OCI-LY1 (cell line): ENCODE results near the gene VEPH1.

Experiments used
- H2AFZ ChIP-seq: fragments of 200-600 bp; sonication (generic), shearing (Covaris generic); 2 replicates; pipeline ENCODE4 v1.6.0; 2014; ENCODE audit warnings: antibody characterized with exemption, mild to moderate bottlenecking, low read length
- H3F3A ChIP-seq: fragments of 200-600 bp; sonication (generic), shearing (Covaris generic); 2 replicates; pipeline ENCODE4 v1.6.0; 2014; ENCODE audit warnings: mild to moderate bottlenecking, antibody characterized with exemption, low read length, moderate library complexity; ENCODE audit not compliant: insufficient read depth
- H3K27ac ChIP-seq: fragments of 200-600 bp; sonication (generic); 2 replicates; pipeline ENCODE4 v1.5.1; 2014; ENCODE audit warnings: low read length, mixed run types, mild to moderate bottlenecking, low read depth; ENCODE audit not compliant: poor library complexity, severe bottlenecking
- H3K27me3 ChIP-seq: fragments of 200-600 bp; sonication (generic); 2 replicates; pipeline ENCODE4 v1.6.0; 2014; ENCODE audit warnings: antibody characterized with exemption, mild to moderate bottlenecking, low read length, moderate library complexity; ENCODE audit not compliant: insufficient read depth
- H3K36me3 ChIP-seq: fragments of 200-600 bp; sonication (generic); 2 replicates; pipeline ENCODE4 v1.6.1; 2014; ENCODE audit warnings: mild to moderate bottlenecking, antibody characterized with exemption, low read length, moderate library complexity, mixed read lengths; ENCODE audit not compliant: insufficient read depth
- H3K4me1 ChIP-seq: fragments of 200-600 bp; sonication (generic); 2 replicates; pipeline ENCODE4 v1.5.1; 2014; ENCODE audit warnings: mild to moderate bottlenecking, low read length, moderate library complexity; ENCODE audit not compliant: insufficient read depth, severe bottlenecking
- H3K4me2 ChIP-seq: fragments of 200-600 bp; sonication (generic), shearing (Covaris generic); 2 replicates; pipeline ENCODE4 v1.6.1; 2014; ENCODE audit warnings: low read length
- H3K4me3 ChIP-seq: fragments of 200-600 bp; sonication (generic); 2 replicates; pipeline ENCODE4 v1.5.1; 2014; ENCODE audit warnings: low read length, low read depth, mild to moderate bottlenecking, mixed read lengths; ENCODE audit not compliant: poor library complexity, severe bottlenecking
- H3K79me2 ChIP-seq: fragments of 200-600 bp; shearing (Covaris generic); 2 replicates; pipeline ENCODE4 v1.6.1; 2016; ENCODE audit warnings: mixed run types, low read length, mixed read lengths; ENCODE audit not compliant: insufficient read depth
- H3K9ac ChIP-seq: fragments of 200-600 bp; sonication (generic), shearing (Covaris generic); 2 replicates; pipeline ENCODE4 v1.6.1; 2014; ENCODE audit warnings: mild to moderate bottlenecking, low read length, mixed read lengths
- H3K9me2 ChIP-seq: fragments of 200-600 bp; sonication (generic), shearing (Covaris generic); 2 replicates; pipeline ENCODE4 v1.6.1; 2014; ENCODE audit warnings: low read depth, mild to moderate bottlenecking, low read length, mixed read lengths
- H3K9me3 ChIP-seq: fragments of 200-600 bp; shearing (Covaris generic); 2 replicates; pipeline ENCODE4 v1.6.1; 2014; ENCODE audit warnings: low read length, mixed read lengths
- H4K20me1 ChIP-seq: fragments of 200-600 bp; sonication (generic), shearing (Covaris generic); 2 replicates; pipeline ENCODE4 v1.6.0; 2016; ENCODE audit warnings: mild to moderate bottlenecking, low read length; ENCODE audit not compliant: insufficient read depth
- EZH2 ChIP-seq: fragments of 200-600 bp; sonication (generic), shearing (Covaris generic); IDR thresholded peaks from 2 replicates; pipeline ENCODE4 v1.8.0; 2017; ENCODE audit warnings: borderline replicate concordance, mixed run types, mild to moderate bottlenecking, antibody characterized with exemption, low read length, moderate library complexity, mixed read lengths
- TF ChIP-seq, protein P1 (sequence below): fragments of 200-600 bp; sonication (generic), shearing (Covaris generic); IDR thresholded peaks from 2 replicates; pipeline ENCODE4 v1.5.1; 2017; ENCODE audit warnings: mild to moderate bottlenecking, antibody characterized with exemption, low read length, moderate library complexity, mixed read lengths

VEPH1 gene

DNA sequence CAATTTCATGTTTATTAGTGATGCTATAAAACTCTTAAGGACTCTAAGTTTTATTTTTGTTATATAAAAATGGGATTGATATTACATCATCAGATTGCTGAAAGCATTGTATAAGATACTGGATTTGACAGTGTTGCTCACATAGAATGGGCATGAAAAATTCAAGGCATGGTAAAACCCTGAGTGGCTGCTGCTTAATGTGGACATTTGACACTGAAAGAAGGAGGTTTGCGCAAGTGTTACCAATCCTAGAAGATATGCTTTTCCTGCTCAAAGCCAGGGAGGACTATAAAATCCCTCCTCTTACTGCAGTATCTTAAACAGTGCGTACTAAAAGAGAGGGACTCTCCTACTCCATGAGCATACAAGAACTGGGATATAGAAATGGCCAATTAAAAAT is 132.3 kb downstream of the VEPH1 start:
- H3K9me3 ChIP-seq = no peaks in the 10 kb centered on the region
- no peaks in the 10 kb centered on the region for H3K27me3 ChIP-seq
- H3K36me3 ChIP-seq = no peaks in the 10 kb centered on the region
- H3K9ac ChIP-seq = no peak overlapping the region
- no peak overlapping the region for H3K27ac ChIP-seq
- no peak overlapping the region for H3K4me3 ChIP-seq
- H4K20me1 ChIP-seq = no peaks in the 10 kb centered on the region
- no peak overlapping the region for H2AFZ ChIP-seq
- H3K9me2 ChIP-seq = no peaks in the 10 kb centered on the region
- no peaks in the 10 kb centered on the region for H3K4me1 ChIP-seq
- H3F3A ChIP-seq = no peaks in the 10 kb centered on the region
- no peak for TF ChIP-seq EZH2
- TF ChIP-seq, protein P1, sequence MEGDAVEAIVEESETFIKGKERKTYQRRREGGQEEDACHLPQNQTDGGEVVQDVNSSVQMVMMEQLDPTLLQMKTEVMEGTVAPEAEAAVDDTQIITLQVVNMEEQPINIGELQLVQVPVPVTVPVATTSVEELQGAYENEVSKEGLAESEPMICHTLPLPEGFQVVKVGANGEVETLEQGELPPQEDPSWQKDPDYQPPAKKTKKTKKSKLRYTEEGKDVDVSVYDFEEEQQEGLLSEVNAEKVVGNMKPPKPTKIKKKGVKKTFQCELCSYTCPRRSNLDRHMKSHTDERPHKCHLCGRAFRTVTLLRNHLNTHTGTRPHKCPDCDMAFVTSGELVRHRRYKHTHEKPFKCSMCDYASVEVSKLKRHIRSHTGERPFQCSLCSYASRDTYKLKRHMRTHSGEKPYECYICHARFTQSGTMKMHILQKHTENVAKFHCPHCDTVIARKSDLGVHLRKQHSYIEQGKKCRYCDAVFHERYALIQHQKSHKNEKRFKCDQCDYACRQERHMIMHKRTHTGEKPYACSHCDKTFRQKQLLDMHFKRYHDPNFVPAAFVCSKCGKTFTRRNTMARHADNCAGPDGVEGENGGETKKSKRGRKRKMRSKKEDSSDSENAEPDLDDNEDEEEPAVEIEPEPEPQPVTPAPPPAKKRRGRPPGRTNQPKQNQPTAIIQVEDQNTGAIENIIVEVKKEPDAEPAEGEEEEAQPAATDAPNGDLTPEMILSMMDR = no peak
- H3K4me2 ChIP-seq = no peak overlapping the region
- H3K79me2 ChIP-seq = no peaks in the 10 kb centered on the region

- H3K4me2 ChIP-seq = no peak overlapping the region
- no peaks in the 10 kb centered on the region for H4K20me1 ChIP-seq
- no peaks in the 10 kb centered on the region for H3F3A ChIP-seq
- H2AFZ ChIP-seq = no peak overlapping the region
- H3K9me2 ChIP-seq = no peaks in the 10 kb centered on the region
- H3K9me3 ChIP-seq = no peaks in the 10 kb centered on the region
- H3K9ac ChIP-seq = no peak overlapping the region
- no peaks in the 10 kb centered on the region for H3K36me3 ChIP-seq
- no peaks in the 10 kb centered on the region for H3K79me2 ChIP-seq
- H3K4me1 ChIP-seq = no peaks in the 10 kb centered on the region
- TF ChIP-seq, protein P1 = no peak
- no peak for TF ChIP-seq EZH2
- H3K4me3 ChIP-seq = no peak overlapping the region
- H3K27ac ChIP-seq = no peak overlapping the region
- H3K27me3 ChIP-seq = no peaks in the 10 kb centered on the region
Measured at GRCh38 chr3:157369727-157370421, 133.3 kb downstream of the VEPH1 start.

DNA sequence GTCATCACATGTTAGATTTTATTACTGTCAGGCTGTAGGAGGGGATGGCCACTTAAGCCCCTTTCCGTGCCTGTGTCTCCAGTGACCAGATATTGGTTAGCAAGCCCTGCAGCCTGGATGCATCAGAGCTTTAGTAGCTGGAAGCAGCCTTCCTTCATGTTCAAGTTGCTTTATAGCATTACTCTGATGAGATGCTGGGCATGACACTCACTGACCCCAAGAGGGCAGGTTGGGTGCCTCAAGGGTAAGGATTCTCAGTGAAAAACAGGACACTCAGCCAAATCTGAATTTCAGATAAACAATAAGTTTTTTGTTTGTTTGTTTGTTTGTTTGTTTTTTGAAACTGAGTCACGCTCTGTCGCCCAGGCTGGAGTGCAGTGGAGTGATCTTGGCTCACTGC is 135.0 kb downstream of the VEPH1 start:
- no peak overlapping the region for H3K9ac ChIP-seq
- no peaks in the 10 kb centered on the region for H3K4me1 ChIP-seq
- no peak overlapping the region for H3K27ac ChIP-seq
- H3F3A ChIP-seq = no peaks in the 10 kb centered on the region
- H4K20me1 ChIP-seq = no peaks in the 10 kb centered on the region
- no peaks in the 10 kb centered on the region for H3K27me3 ChIP-seq
- TF ChIP-seq, protein P1 = no peak
- no peak for TF ChIP-seq EZH2
- no peaks in the 10 kb centered on the region for H3K36me3 ChIP-seq
- no peaks in the 10 kb centered on the region for H3K9me3 ChIP-seq
- H3K79me2 ChIP-seq = no peaks in the 10 kb centered on the region
- H2AFZ ChIP-seq = no peak overlapping the region
- H3K9me2 ChIP-seq = no peaks in the 10 kb centered on the region
- H3K4me2 ChIP-seq = no peak overlapping the region
- H3K4me3 ChIP-seq = no peak overlapping the region
